Right atrium auricular region (tissue), 2 donors: ENCODE results near the gene RIOK1. TPM values are rescaled to one million over a fixed set of nuclear protein-coding genes. Genes with fewer than 3 reads are reported as not detected.
A peak's percentile ranks its signal among the peaks of the same experiment; 100 is the strongest.

ENCODE experiments used
- DNase-seq: peaks from one replicate; pipeline ENCODE4 v3.0.0-alpha.2; 2019; ENCODE audit warnings: low spot score
- H3K27ac ChIP-seq, 2 donors: fragments of 200-600 bp; sonication (generic); 1 replicate in 1 of 2; 2 replicates in 1 of 2; pipeline ENCODE4 v1.5.1; 2016 to 2019
- H3K27me3 ChIP-seq, 2 donors: fragments of 200-600 bp; sonication (generic); one replicate each; pipeline versions ENCODE4 v1.5.1 to v1.6.0; 2017 to 2019
- H3K36me3 ChIP-seq: fragments of 200-600 bp; sonication (generic); one replicate; pipeline ENCODE4 v1.5.1; 2016
- H3K4me1 ChIP-seq, 2 donors: fragments of 200-600 bp; sonication (generic); one replicate each; pipeline versions ENCODE4 v1.5.1 to v1.6.0; 2017 to 2019
- H3K4me3 ChIP-seq, 2 donors: fragments of 200-600 bp; sonication (generic); 1 replicate in 1 of 2; 2 replicates in 1 of 2; pipeline ENCODE4 v1.5.1; 2017 to 2019; ENCODE audit warnings: mild to moderate bottlenecking in 1 of 2, moderate library complexity in 1 of 2
- H3K9me3 ChIP-seq, 2 donors: fragments of 200-600 bp; sonication (generic); one replicate each; pipeline ENCODE4 v1.5.1; 2019
- CTCF ChIP-seq, 2 donors: fragments of 200-600 bp; sonication (generic); IDR thresholded peaks; one replicate each; pipeline ENCODE4 v1.5.1; 2019; ENCODE audit warnings: antibody characterized with exemption in 2 of 2
- total RNA-seq, 2 donors: library from RNA; depleted of rRNA; stranded (reverse); fragments of >200 nt; gene quantifications; one replicate each; pipeline ENCODE4 v1.1.0, GENCODE V29; 2016

The RIOK1 gene
- total RNA-seq, 2 donors from 2014 or later, result 8.5 to 13.9 TPM

DNA sequence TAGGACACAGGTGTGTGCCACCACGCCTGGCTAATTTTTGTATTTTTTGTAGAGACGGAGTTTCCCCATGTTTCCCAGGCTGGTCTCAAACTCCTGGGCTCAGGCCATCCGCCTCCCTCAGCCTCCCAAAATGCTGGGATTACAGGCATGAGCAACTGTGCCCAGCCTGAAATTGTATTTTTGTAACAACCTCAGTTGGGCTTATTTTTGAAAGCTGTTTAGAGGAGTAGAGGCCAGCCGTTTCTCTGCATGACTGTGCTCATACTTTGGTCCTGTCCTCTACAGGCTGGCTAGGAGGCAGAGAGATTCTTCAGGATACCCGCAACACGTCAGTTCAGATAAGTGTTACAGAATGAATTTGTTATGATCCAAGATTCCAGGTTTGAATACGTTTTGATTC is 22.2 kb upstream of the RIOK1 start:
- no peak for DNase-seq
- Histone ChIP-seq H3K27ac (no peak overlapping the region), H3K9me3 (no peaks in the 10 kb centered on the region), H3K27me3 (no peaks in the 10 kb centered on the region), H3K36me3 (no peaks in the 10 kb centered on the region), H3K4me1 (no peaks in the 10 kb centered on the region), H3K4me3 (no peak overlapping the region)
- no peak for TF ChIP-seq CTCF (IDR thresholded peaks at IDR 0.05)

DNA sequence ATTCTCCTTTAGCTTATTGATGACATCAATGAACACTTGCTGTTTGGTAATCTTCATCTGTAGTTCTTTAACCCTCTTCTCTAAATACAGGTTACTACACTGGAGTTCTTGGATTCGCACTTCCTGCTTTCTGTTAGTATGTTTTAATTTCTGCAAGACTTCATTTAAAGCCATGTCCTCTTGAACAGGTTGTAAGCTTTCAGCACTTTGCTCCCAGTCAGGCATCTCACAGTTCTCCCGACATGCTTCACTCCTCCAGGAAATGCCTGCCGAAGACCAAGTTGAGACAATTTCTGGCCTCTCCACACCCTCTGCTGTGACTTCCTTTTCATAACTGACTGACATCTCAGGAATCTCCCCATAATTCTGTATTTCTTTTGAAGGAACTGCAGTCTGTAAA is 15.9 kb upstream of the RIOK1 start:
- Histone ChIP-seq H3K4me1 (no peaks in the 10 kb centered on the region), H3K27me3 (no peaks in the 10 kb centered on the region), H3K4me3 (no peak overlapping the region), H3K9me3 (no peaks in the 10 kb centered on the region), H3K27ac (no peak overlapping the region), H3K36me3 (no peaks in the 10 kb centered on the region)
- TF ChIP-seq CTCF (IDR thresholded peaks at IDR 0.05), result no peak
- DNase-seq, result no peak

- H3K4me3 ChIP-seq, result no peak overlapping the region
- H3K27me3 ChIP-seq, result no peaks in the 10 kb centered on the region
- H3K27ac ChIP-seq, result no peak overlapping the region
- H3K36me3 ChIP-seq, result no peaks in the 10 kb centered on the region
- no peak for TF ChIP-seq CTCF (IDR thresholded peaks at IDR 0.05)
- H3K4me1 ChIP-seq, result no peaks in the 10 kb centered on the region
- no peak for DNase-seq
- no peaks in the 10 kb centered on the region for H3K9me3 ChIP-seq
Measured at GRCh38 chr6:7377961-7378360, 11.6 kb upstream of the RIOK1 start.

- no peaks in the 10 kb centered on the region for H3K27me3 ChIP-seq
- no peaks in the 10 kb centered on the region for H3K36me3 ChIP-seq
- no peak overlapping the region for H3K4me3 ChIP-seq
- no peaks in the 10 kb centered on the region for H3K9me3 ChIP-seq
- no peak for DNase-seq
- no peaks in the 10 kb centered on the region for H3K4me1 ChIP-seq
- TF ChIP-seq CTCF (IDR thresholded peaks at IDR 0.05), result no peak
- no peak overlapping the region for H3K27ac ChIP-seq
Measured at GRCh38 chr6:7378740-7379139, 10.9 kb upstream of the RIOK1 start.

- H3K9me3 ChIP-seq, result no peaks in the 10 kb centered on the region
- no peaks in the 10 kb centered on the region for H3K27me3 ChIP-seq
- TF ChIP-seq CTCF (IDR thresholded peaks at IDR 0.05), result no peak
- H3K4me1 ChIP-seq, result no peaks in the 10 kb centered on the region
- no peaks in the 10 kb centered on the region for H3K36me3 ChIP-seq
- no peak overlapping the region for H3K4me3 ChIP-seq
- H3K27ac ChIP-seq, result no peak overlapping the region
- no peak for DNase-seq
Measured at GRCh38 chr6:7381092-7381491, 8.5 kb upstream of the RIOK1 start.

- DNase-seq, result no peak
- H3K27ac ChIP-seq, result peak overlapping the region; percentile 90 to 94
- no peaks in the 10 kb centered on the region for H3K27me3 ChIP-seq
- peaks cover 8% of the 10 kb centered on the region for H3K36me3 ChIP-seq
- H3K9me3 ChIP-seq, result no peaks in the 10 kb centered on the region
- H3K4me3 ChIP-seq, result peak overlapping the region; percentile 64 to 80
- peaks cover 0 to 17% of the 10 kb centered on the region in 2 donors for H3K4me1 ChIP-seq
- no peak for TF ChIP-seq CTCF (IDR thresholded peaks at IDR 0.05)
Measured at GRCh38 chr6:7389162-7389450, 502 bp upstream of the RIOK1 start.
